Measurements from ENCODE around the gene COL9A3. TPM values are rescaled to one million over a fixed set of nuclear protein-coding genes. Genes with fewer than 3 reads are reported as not detected.

Gene COL9A3
- 1 to 10 TPM; 4.3 to 6.9 (median 5.6) TPM for total RNA-seq
- polyA plus RNA-seq: 13.0 TPM
- long read RNA-seq, donor 1, transcript COL9A3-215 (32 exons, 2,497 nt): major isoform, 5 of 20 reads
- long read RNA-seq, donor 1, partial matches to known transcripts: 12 of 20 reads
- long read RNA-seq, donor 1, other reads (novel, unspliced or antisense): 3 of 20 reads
- long read RNA-seq, donor 2, partial matches to known transcripts: 3 of 8 reads
- long read RNA-seq, donor 2, other reads (novel, unspliced or antisense): 3 of 8 reads
- long read RNA-seq, donor 3, partial matches to known transcripts: 0 of 5 reads
- long read RNA-seq, donor 3, other reads (novel, unspliced or antisense): 4 of 5 reads
- long read RNA-seq, donor 4, partial matches to known transcripts: 7 of 13 reads
- long read RNA-seq, donor 4, other reads (novel, unspliced or antisense): 3 of 13 reads

DNA sequence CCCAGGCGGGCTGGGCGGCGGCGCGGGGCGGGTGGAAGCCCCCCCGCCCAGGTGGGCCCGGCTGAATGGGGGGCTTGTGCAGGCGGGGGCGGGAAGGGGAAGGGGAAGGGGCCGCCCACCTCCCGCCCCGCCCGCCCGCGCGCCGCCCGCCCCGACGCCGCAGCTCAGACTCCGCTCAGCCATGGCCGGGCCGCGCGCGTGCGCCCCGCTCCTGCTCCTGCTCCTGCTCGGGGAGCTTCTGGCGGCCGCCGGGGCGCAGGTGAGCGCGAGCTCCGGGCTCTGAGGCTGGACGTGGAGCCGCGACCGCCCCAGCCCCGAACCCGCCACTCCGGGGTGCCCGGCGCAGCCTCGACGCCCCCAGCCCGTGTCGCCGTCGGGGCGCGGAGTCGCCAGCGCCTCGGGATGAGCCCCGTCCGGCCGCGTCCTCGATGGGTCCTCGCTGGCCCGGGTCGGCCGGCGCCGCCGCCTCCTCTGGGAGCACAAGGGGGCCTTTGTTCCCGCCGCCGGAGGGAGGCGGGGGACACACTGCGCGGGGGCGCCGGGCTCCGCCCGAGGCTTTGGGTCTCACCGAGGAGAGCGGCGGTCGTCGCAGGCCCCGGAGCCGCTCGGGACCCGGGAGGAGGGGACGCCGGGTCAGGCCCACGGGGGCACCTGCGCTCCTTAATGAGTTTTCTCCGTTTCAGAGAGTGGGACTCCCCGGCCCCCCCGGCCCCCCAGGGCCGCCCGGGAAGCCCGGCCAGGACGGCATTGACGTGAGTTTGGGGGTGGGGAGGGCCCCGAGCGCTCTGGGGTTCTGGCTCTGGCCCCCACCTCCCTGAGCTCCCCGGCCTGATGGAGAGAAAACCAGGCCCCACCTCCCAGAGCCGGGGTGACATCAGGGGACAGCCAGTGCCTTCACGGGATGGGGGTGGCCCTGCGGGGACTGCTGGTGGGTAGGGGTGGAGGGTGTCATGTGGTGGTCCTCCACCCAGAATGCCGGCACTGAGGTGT lies at the start of gene COL9A3:
TSS of gene COL9A3 (plus strand) at position 167 of the 990 bp plus-strand sequence. CDS start at position 182, 15 bp downstream.
- H3K9me3 ChIP-seq (ENCODE audit: control insufficient read depth, low read length): no peaks in the 10 kb centered on the region
- ATAC-seq: no peak
- H3K27ac ChIP-seq (ENCODE audit: low read length): no peak within 1 kb of the TSS
- intact Hi-C loops (cut with DNase I): no loop called here
- H3K27me3 ChIP-seq (ENCODE audit: control insufficient read depth, insufficient read depth): no peaks in the 10 kb centered on the region
- H3K4me1 ChIP-seq (ENCODE audit: control insufficient read depth, insufficient read depth, low read length): no peaks in the 10 kb centered on the region
- H3K4me3 ChIP-seq (ENCODE audit: low read length): peak within 1 kb of the TSS; percentile 33
- no peak for DNase-seq
- 8% methylated on average over 107 of the region's 108 CpGs for WGBS

GRCh38 chr20:62768234-62768546 lies 48.7 kb upstream of the COL9A3 start:
- DNase-seq: peak in 1 of 3 donors; percentile 23
- 80% methylated on average over 8 of the region's 8 CpGs for WGBS
- H3K27ac ChIP-seq (ENCODE audit: low read length): no peak overlapping the region

DNA sequence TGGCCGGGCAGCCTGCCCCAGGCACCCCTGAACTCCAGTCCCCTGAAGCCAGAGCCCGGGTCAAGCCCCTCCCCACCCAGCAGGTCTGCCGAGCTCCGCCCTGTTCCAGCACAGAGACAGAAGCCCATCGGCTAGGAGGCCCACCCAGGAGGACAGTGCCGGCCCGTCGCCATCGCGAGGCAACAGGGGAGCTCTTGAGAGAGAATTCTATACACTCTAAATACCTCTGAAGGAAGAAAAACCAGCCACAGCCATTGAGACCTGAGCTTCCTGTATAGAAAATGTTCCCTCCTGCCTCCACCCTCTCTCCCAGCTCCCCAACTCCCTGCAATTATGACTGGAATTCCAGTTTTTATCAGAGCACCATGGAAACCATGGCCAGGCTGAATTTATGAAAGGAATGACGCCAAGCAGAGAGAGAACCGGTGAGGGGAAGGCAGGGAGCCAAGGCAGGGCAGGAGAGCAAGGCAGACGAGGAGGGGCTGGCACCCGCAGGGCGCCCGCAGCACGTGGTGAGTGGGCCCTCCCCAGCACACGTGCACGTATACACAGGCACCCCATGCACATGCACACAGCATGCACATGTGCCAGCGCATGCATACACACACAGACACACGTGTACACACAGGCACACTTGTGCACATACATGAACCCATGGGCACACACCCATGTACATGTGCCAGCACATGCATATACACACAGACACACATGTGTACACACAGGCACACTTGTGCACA lies 48.1 kb upstream of the COL9A3 start:
- intact Hi-C loops (cut with DNase I): loop anchor here in 1 of 4 donors (10.0 kb wide), 1 partner anchor 64 kb away; the partner anchor contains the start of gene NTSR1
- no peak overlapping the region for H3K27ac ChIP-seq (ENCODE audit: low read length)
- H3K9me3 ChIP-seq (ENCODE audit: control insufficient read depth, low read length): no peaks in the 10 kb centered on the region
- no peak overlapping the region for H3K4me3 ChIP-seq (ENCODE audit: low read length)
- 32% methylated on average over 21 of the region's 21 CpGs for WGBS
- H3K4me1 ChIP-seq (ENCODE audit: control insufficient read depth, insufficient read depth, low read length): no peaks in the 10 kb centered on the region
- peak in 1 of 2 donors; percentile 12 for ATAC-seq
- DNase-seq: peak; percentile 14 to 47 (median 40)
- H3K27me3 ChIP-seq (ENCODE audit: control insufficient read depth, insufficient read depth): no peaks in the 10 kb centered on the region

More at GRCh38 chr20:62768234-62768546, 48.7 kb upstream of the COL9A3 start:
- no peaks in the 10 kb centered on the region for H3K9me3 ChIP-seq (ENCODE audit: control insufficient read depth, low read length)
- intact Hi-C loops (cut with DNase I): loop anchor here in 1 of 4 donors (10.0 kb wide), 1 partner anchor 63 kb away; the partner anchor contains the start of gene NTSR1
- H3K27me3 ChIP-seq (ENCODE audit: control insufficient read depth, insufficient read depth): no peaks in the 10 kb centered on the region
- ATAC-seq: no peak
- no peaks in the 10 kb centered on the region for H3K4me1 ChIP-seq (ENCODE audit: control insufficient read depth, insufficient read depth, low read length)
- H3K4me3 ChIP-seq (ENCODE audit: low read length): no peak overlapping the region

- Histone ChIP-seq H3K4me1 (ENCODE audit: control insufficient read depth, insufficient read depth, low read length) (no peaks in the 10 kb centered on the region), H3K27me3 (ENCODE audit: control insufficient read depth, insufficient read depth) (no peaks in the 10 kb centered on the region), H3K4me3 (ENCODE audit: low read length) (no peak overlapping the region), H3K27ac (ENCODE audit: low read length) (no peak overlapping the region), H3K9me3 (ENCODE audit: control insufficient read depth, low read length) (no peaks in the 10 kb centered on the region)
- 92% methylated on average over 16 of the region's 16 CpGs for WGBS
- ATAC-seq (no peak), DNase-seq (peak; percentile 8 to 38 (median 29))
- intact Hi-C loops (cut with DNase I): loop anchor here in 1 of 4 donors (10.0 kb wide), 1 partner anchor 65 kb away; the partner anchor contains the start of gene NTSR1
Measured at GRCh38 chr20:62769346-62770071, 47.3 kb upstream of the COL9A3 start.

- intact Hi-C loops (cut with DNase I): no loop called here
- Histone ChIP-seq H3K9me3 (ENCODE audit: control insufficient read depth, low read length) (no peaks in the 10 kb centered on the region), H3K4me1 (ENCODE audit: control insufficient read depth, insufficient read depth, low read length) (no peaks in the 10 kb centered on the region), H3K4me3 (ENCODE audit: low read length) (no peak overlapping the region), H3K27ac (ENCODE audit: low read length) (no peak overlapping the region), H3K27me3 (ENCODE audit: control insufficient read depth, insufficient read depth) (no peaks in the 10 kb centered on the region)
- DNase-seq (peak; percentile 3 to 31 (median 21)), ATAC-seq (no peak)
- WGBS: 94% methylated on average over 20 of the region's 20 CpGs
Measured at GRCh38 chr20:62770111-62770910, 46.5 kb upstream of the COL9A3 start.

GRCh38 chr20:62770916-62771315 lies 45.9 kb upstream of the COL9A3 start:
- intact Hi-C loops (cut with DNase I): no loop called here
- ATAC-seq (no peak), DNase-seq (peak; percentile 1 to 19 (median 9))
- no peaks in the 10 kb centered on the region for H3K27me3 ChIP-seq (ENCODE audit: control insufficient read depth, insufficient read depth)
- H3K4me1 ChIP-seq (ENCODE audit: control insufficient read depth, insufficient read depth, low read length): no peaks in the 10 kb centered on the region
- 90% methylated on average over 14 of the region's 14 CpGs for WGBS
- H3K27ac ChIP-seq (ENCODE audit: low read length): no peak overlapping the region
- H3K9me3 ChIP-seq (ENCODE audit: control insufficient read depth, low read length): no peaks in the 10 kb centered on the region
- H3K4me3 ChIP-seq (ENCODE audit: low read length): no peak overlapping the region

DNA sequence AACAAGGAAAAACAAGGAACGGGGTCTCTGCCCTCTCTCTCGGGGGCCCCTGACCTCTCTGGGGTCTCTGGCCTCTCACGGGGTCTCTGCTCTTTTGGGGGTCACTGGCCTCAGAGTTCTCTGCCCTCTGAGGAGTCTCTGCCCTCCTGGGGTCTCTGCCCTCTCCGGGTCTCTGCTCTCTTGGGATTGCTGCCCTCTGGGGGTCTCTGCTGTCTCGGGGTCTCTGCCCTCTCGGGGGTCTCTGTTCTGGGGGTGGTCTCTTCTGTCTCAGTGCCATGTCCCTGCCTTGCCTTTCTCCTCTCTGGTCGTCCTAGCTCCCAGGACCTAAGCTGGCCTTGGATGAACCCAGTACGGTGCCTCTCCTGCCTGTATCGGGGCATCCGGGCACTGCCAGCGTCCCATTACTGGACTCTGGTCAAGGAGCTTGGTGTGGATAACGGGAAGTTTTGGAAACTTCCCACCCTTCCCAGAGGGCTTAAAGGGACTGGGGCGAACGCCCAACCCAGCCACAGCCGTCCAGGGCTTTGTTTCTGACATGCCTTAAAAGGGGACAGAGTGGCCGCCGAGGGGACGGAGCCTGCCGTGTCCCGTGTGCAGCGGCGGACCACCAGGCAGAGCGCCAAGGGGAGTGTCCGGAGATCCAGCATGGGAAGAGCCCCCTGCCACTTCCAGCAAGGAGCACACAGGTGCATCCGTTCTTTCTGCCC lies 45.3 kb upstream of the COL9A3 start:
- intact Hi-C loops (cut with DNase I): no loop called here
- WGBS: 81% methylated on average over 25 of the region's 25 CpGs
- Histone ChIP-seq H3K27ac (ENCODE audit: low read length) (no peak overlapping the region), H3K4me1 (ENCODE audit: control insufficient read depth, insufficient read depth, low read length) (no peaks in the 10 kb centered on the region), H3K4me3 (ENCODE audit: low read length) (no peak overlapping the region), H3K27me3 (ENCODE audit: control insufficient read depth, insufficient read depth) (no peaks in the 10 kb centered on the region), H3K9me3 (ENCODE audit: control insufficient read depth, low read length) (no peaks in the 10 kb centered on the region)
- no peak for ATAC-seq
- DNase-seq: peak; percentile 11 to 41 (median 30)

DNA sequence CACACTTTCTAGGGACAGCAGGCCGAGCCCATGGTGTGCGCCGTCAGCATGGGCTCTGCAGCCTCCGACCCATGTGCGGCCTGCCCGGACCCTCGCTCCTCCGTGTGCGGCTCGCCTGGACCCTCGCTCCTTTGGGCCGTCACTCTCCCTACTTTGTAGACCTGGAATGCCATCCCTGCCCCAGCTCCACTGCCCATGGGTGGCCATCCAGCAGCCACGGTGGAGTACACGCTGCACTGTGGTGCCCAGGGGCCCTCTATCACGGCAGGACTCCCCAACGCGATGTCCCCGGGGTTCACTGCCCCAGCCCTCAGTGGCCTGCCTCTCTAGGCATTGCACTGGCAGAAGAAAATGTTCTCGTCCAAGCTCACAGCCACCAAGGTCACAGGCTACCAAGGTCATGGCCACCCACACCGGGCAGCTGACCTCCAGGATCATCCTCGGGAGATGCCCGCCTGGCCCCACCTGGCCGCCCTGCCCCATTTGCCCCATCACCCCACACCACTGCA lies 44.7 kb upstream of the COL9A3 start:
- 93% methylated on average over 23 of the region's 23 CpGs for WGBS
- H3K9me3 ChIP-seq (ENCODE audit: control insufficient read depth, low read length): no peaks in the 10 kb centered on the region
- H3K27me3 ChIP-seq (ENCODE audit: control insufficient read depth, insufficient read depth): no peaks in the 10 kb centered on the region
- H3K27ac ChIP-seq (ENCODE audit: low read length): no peak overlapping the region
- no peak for ATAC-seq
- DNase-seq: peak; percentile 6 to 24 (median 24)
- intact Hi-C loops (cut with DNase I): no loop called here
- no peak overlapping the region for H3K4me3 ChIP-seq (ENCODE audit: low read length)
- H3K4me1 ChIP-seq (ENCODE audit: control insufficient read depth, insufficient read depth, low read length): no peaks in the 10 kb centered on the region

- Histone ChIP-seq H3K27ac (ENCODE audit: low read length) (no peak overlapping the region), H3K4me1 (ENCODE audit: control insufficient read depth, insufficient read depth, low read length) (no peaks in the 10 kb centered on the region), H3K4me3 (ENCODE audit: low read length) (no peak overlapping the region), H3K27me3 (ENCODE audit: control insufficient read depth, insufficient read depth) (no peaks in the 10 kb centered on the region), H3K9me3 (ENCODE audit: control insufficient read depth, low read length) (no peaks in the 10 kb centered on the region)
- intact Hi-C loops (cut with DNase I): no loop called here
- ATAC-seq: no peak
- DNase-seq: peak in 1 of 3 donors; percentile 16
- 78% methylated on average over 11 of the region's 11 CpGs for WGBS
Measured at GRCh38 chr20:62772619-62772989, 44.2 kb upstream of the COL9A3 start.
